ENCODE measurements around the gene PCSK6.

GRCh38 chr15:101452572-101452971 lies 36.9 kb downstream of the PCSK6 start:
- no peak for TF ChIP-seq CTCF (IDR thresholded peaks at IDR 0.05; ENCODE audit: insufficient read depth, low read length)
- TF ChIP-seq POLR2AphosphoS5 (IDR thresholded peaks at IDR 0.05; ENCODE audit: low read depth) = no peak

Measured in HL-60 (cell line).